22Rv1 (cell line): ENCODE results near the gene SAP30L.
A peak's percentile ranks its signal among the peaks of the same experiment; 100 is the strongest.

Experiments
- H3K27ac ChIP-seq: fragments of 450-650 bp; 2 replicates; pipeline ENCODE4 v1.5.1; 2017
- CTCF ChIP-seq: fragments of 450-650 bp; IDR thresholded peaks from 2 replicates; pipeline ENCODE4 v1.5.1; 2017; ENCODE audit warnings: mild to moderate bottlenecking
- ZFX ChIP-seq: fragments of 450-650 bp; IDR thresholded peaks from 2 replicates; pipeline ENCODE4 v1.6.1; 2017; ENCODE audit warnings: antibody characterized with exemption, borderline replicate concordance

The SAP30L gene

GRCh38 chr5:154461531-154461930, 15.7 kb downstream of the SAP30L start:
- H3K27ac ChIP-seq, result no peak overlapping the region
- TF ChIP-seq CTCF (no peak), ZFX (no peak)

- TF ChIP-seq CTCF (no peak), ZFX (no peak)
- H3K27ac ChIP-seq, result no peak overlapping the region
These were observed 18.6 kb downstream of the SAP30L start for GRCh38 chr5:154464438-154464837.

- H3K27ac ChIP-seq, result no peak overlapping the region
- no peak for TF ChIP-seq ZFX
- TF ChIP-seq CTCF, result no peak
These were observed 19.4 kb downstream of the SAP30L start for GRCh38 chr5:154465169-154465568.

GRCh38 chr5:154466147-154466546, 20.4 kb downstream of the SAP30L start:
- no peak overlapping the region for H3K27ac ChIP-seq
- TF ChIP-seq ZFX (no peak), CTCF (no peak)

- H3K27ac ChIP-seq, result no peak overlapping the region
- TF ChIP-seq ZFX (no peak), CTCF (no peak)
These were observed 20.9 kb downstream of the SAP30L start for GRCh38 chr5:154466671-154467070.

- TF ChIP-seq CTCF (peak; percentile 92), ZFX (no peak)
These were observed 22.0 kb downstream of the SAP30L start for GRCh38 chr5:154467655-154468354.

GRCh38 chr5:154470137-154470536, 24.3 kb downstream of the SAP30L start:
- no peak overlapping the region for H3K27ac ChIP-seq
- TF ChIP-seq ZFX, result no peak
- no peak for TF ChIP-seq CTCF

More at GRCh38 chr5:154467655-154468354, 22.0 kb downstream of the SAP30L start:
- H3K27ac ChIP-seq, result no peak overlapping the region
